HG02973 (cell line): ENCODE measurements around the gene S100A10.

Source experiments
- ATAC-seq: cut with Tn5 transposase; IDR thresholded peaks from one replicate; pipeline ENCODE4 v1.9.1; 2021; ENCODE audit warnings: moderate library complexity; ENCODE audit not compliant: unreplicated experiment

S100A10 gene

DNA sequence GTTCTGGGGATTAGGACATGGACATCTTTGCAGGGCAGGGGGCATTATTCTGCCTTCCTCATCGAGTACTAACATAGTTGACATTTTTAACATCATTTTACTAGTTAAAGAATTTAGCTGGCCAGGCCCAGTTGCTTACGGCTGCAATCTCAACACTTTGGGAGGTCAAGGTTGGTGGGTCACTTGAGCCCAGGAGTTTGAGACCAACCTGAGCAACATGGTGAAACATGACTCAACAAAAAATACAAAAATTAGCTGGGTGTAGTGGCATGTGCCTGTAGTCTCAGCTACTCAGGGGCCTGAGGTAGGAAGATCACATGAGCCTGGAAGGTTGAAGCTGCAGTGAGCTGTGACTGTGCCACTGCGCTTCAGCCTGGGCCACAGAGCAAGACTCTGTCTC, 54.5 kb downstream of the S100A10 start:
- no peak for ATAC-seq

DNA sequence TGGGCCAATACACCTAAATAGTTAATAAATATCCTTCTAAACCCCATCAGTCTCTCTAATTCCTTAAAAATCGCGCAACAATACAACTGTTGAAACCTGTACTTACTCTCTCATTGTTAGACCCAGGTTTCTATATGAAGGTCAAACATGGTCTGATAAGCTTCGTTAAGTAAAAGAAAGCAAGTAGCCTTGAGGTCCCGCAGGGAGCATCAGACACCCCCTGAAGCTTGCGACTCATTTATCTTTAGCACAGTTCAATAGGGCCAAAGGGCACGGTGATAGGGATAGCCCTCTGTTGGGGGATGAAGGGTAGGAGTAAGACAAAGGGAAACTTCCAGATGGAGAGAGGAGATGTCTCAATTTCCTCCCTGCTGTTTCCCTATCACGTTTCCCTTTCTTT, 57.0 kb downstream of the S100A10 start:
- no peak for ATAC-seq

DNA sequence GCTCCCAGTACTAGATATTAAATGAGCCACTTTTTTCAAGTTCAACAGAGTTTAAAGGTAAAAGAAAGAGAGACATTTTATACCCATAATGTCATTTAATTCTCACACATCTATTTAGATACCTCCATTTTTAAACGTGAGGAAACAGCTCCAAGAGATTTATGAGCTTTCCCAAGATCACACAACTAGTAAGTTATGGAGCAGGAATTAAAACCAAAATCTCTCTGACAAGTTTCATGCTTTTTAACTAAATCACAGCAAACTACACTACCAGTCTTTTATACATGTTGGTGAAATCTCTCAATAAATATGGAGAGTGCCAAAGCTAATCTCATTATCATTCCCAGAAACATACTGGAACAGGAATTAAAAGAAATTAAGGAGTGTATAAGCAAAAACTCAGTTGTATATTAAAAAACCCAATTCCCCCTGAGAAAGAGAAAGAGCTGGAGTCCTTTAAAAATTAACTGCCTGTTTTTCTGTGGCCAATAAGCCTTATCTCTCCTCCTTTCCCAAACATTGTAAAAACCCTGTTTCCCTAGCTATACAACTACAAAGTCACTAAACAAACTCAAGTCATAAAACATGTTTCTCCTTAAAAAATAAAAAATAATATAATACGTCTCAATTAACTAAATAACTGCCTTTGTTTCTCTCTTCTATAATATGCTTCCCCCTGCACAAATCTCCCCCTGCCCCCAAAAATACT, 57.6 kb downstream of the S100A10 start:
- ATAC-seq: no peak

DNA sequence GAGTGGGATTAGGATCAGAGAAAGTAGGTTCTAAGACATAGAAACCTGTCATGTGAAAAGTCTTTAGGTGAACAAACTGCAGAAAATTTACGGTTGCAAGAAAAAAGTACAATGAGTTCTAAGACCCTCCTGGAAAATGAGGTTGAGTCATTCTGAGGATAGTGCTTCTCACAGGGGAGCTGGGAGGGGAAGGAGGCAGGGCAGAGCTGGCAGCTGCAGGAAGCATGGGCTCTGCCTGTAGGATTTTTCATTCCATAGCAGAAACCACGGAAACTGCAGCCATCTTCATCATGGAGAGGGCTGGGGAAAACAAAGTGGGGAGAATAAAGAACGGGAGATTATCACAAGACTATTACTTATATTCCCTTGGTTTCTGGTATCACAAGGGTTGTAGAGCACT, 58.5 kb downstream of the S100A10 start:
- no peak for ATAC-seq

DNA sequence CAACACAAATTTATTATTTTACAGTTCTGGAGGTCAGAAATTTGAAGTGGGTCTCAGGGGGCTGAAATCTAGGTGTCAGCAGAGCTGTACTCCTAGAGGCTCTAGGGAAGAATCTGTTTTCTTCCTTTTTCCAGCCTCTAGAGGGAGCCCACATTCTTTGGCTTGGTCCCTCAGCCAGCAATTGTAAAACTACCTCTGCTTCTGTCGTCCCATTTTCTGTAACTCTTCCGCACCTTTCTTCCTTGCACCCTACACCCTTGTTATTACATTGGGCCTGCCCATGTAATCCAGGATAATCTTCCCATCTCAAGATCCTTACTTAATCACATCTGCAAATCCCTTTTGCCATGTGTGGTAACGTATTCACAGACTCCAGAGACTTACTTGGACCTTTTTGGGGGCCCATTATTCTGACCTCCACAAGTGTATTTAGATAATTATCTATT, 59.6 kb downstream of the S100A10 start:
- no peak for ATAC-seq
